ENCODE data around the gene BBS12. TPM values are rescaled to one million over a fixed set of nuclear protein-coding genes. Genes with fewer than 3 reads are reported as not detected.

BBS12 gene
- total and polyA plus RNA-seq, 4 donors, result 1.6 to 6.7 (median 3.1) TPM

DNA sequence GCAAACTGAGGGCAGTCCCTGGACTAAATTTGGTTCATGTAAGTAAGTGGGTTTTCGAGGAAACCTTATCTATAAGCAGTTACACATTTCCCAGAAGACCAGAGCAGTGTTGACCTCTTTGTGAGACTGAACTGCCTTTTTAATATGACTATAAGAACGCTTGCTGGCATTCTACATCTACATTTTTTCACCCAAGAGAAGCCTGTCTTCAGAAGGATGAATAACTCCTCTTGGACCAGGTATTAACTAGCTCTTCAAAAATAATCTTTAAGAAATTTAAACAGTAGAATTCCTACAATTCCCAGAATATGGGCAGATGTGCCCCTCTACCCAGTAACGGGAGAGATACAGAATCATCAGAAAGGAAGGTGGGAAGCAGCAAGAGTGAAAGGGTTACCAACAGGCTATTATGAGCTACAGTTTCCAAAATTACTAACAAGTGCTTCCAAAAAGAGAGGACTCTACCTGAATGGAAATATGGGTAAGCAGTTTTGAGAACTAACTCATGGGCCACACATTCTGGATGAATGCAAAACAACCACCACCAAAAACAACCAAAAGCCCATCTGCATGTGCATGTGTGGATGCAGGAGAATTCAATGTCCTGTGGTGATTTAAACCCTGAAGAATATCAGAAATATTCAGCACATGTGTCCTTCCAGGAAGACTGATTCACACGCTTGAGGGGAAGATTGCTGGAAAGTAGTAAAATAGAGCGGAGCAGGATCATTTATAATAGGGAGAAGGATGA, 17.4 kb downstream of the BBS12 start:
- DNase-seq (no peak), ATAC-seq (ENCODE audit: insufficient read depth, low FRiP score) (no peak)
- Histone ChIP-seq H3K36me3 (ENCODE audit: control insufficient read depth in 4 of 4, insufficient read depth in 4 of 4, low read length in 4 of 4) (no peaks in the 10 kb centered on the region), H3K9me3 (ENCODE audit: control insufficient read depth in 4 of 4, insufficient read depth in 3 of 4, low read length in 3 of 4) (no peaks in the 10 kb centered on the region), H3K4me3 (no peak overlapping the region), H3K27me3 (ENCODE audit: control insufficient read depth in 3 of 3, insufficient read depth in 3 of 3, low read length in 2 of 3) (no peaks in the 10 kb centered on the region), H3K27ac (ENCODE audit: low read depth in 1 of 2, low read length in 1 of 2) (no peak overlapping the region), H3K4me1 (ENCODE audit: control insufficient read depth in 5 of 5, insufficient read depth in 5 of 5, low read length in 5 of 5) (no peaks in the 10 kb centered on the region), H3K9ac (ENCODE audit: insufficient read depth in 1 of 2, low read length in 2 of 2) (no peak overlapping the region)
- TF ChIP-seq CTCF (IDR thresholded peaks at IDR 0.05; ENCODE audit: control extremely low read depth, extremely low read depth), result no peak
- WGBS, 2 donors, result 82 to 93% methylated on average over 5 of the region's 5 CpGs

- H3K9me3 ChIP-seq (ENCODE audit: control insufficient read depth in 4 of 4, insufficient read depth in 3 of 4, low read length in 3 of 4), result no peaks in the 10 kb centered on the region
- H3K4me1 ChIP-seq (ENCODE audit: control insufficient read depth in 5 of 5, insufficient read depth in 5 of 5, low read length in 5 of 5), result no peaks in the 10 kb centered on the region
- no peak overlapping the region for H3K27ac ChIP-seq (ENCODE audit: low read depth in 1 of 2, low read length in 1 of 2)
- H3K27me3 ChIP-seq (ENCODE audit: control insufficient read depth in 3 of 3, insufficient read depth in 3 of 3, low read length in 2 of 3), result no peaks in the 10 kb centered on the region
- no peak for DNase-seq
- no peak for ATAC-seq (ENCODE audit: insufficient read depth, low FRiP score)
- no peak overlapping the region for H3K4me3 ChIP-seq
- WGBS, 2 donors, result 59 to 68% methylated on average over 4 of the region's 4 CpGs
- H3K9ac ChIP-seq (ENCODE audit: insufficient read depth in 1 of 2, low read length in 2 of 2), result no peak overlapping the region
- no peaks in the 10 kb centered on the region for H3K36me3 ChIP-seq (ENCODE audit: control insufficient read depth in 4 of 4, insufficient read depth in 4 of 4, low read length in 4 of 4)
- TF ChIP-seq CTCF (IDR thresholded peaks at IDR 0.05; ENCODE audit: control extremely low read depth, extremely low read depth), result no peak
These were observed 23.2 kb downstream of the BBS12 start for GRCh38 chr4:122755675-122756074.

DNA sequence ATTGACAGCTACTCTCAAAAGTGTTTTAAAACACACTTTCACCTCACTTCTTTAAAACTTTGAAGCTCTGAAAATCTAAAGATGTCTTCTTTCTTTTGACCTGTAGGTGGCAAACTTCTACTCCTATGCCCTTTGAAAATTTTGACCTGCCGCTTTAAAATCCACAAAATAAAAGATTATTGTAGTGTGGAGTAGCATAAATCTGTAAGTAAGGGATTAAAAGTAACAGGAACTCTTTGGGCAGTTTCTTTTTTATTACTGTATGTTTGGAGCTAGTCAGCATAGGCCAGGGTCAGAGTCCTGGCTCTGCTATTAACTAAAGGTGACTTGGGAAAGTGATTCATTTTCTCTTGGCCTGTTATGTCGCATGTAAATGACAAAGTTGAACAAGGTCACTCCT, 25.5 kb downstream of the BBS12 start:
- Histone ChIP-seq H3K4me1 (ENCODE audit: control insufficient read depth in 5 of 5, insufficient read depth in 5 of 5, low read length in 5 of 5) (peaks cover 0 to 3% (median 0%) of the 10 kb centered on the region in 5 donors), H3K4me3 (no peak overlapping the region), H3K9me3 (ENCODE audit: control insufficient read depth in 4 of 4, insufficient read depth in 3 of 4, low read length in 3 of 4) (no peaks in the 10 kb centered on the region), H3K27ac (ENCODE audit: low read depth in 1 of 2, low read length in 1 of 2) (no peak overlapping the region), H3K36me3 (ENCODE audit: control insufficient read depth in 4 of 4, insufficient read depth in 4 of 4, low read length in 4 of 4) (no peaks in the 10 kb centered on the region), H3K9ac (ENCODE audit: insufficient read depth in 1 of 2, low read length in 2 of 2) (no peak overlapping the region), H3K27me3 (ENCODE audit: control insufficient read depth in 3 of 3, insufficient read depth in 3 of 3, low read length in 2 of 3) (no peaks in the 10 kb centered on the region)
- WGBS, 2 donors, result 38 to 50% methylated on average over 2 of the region's 2 CpGs
- ATAC-seq (ENCODE audit: insufficient read depth, low FRiP score) (peak; percentile 47), DNase-seq (peak in 2 of 3 donors; percentile 49 to 58)
- peak; percentile 41 for TF ChIP-seq CTCF (IDR thresholded peaks at IDR 0.05; ENCODE audit: control extremely low read depth, extremely low read depth)
